ENCODE measurements around the gene C1orf35. TPM values are rescaled to one million over a fixed set of nuclear protein-coding genes. Genes with fewer than 3 reads are reported as not detected.

The C1orf35 gene
- total RNA-seq, 3 donors from 2014 or later, result 10.6 to 15.7 (median 13.9) TPM

GRCh38 chr1:228140724-228141225 lies 37.6 kb upstream of the C1orf35 start:
- H3K4me1 ChIP-seq (ENCODE audit: low read depth), result peaks cover 28% of the 10 kb centered on the region
- ATAC-seq (no peak), DNase-seq (peak in 1 of 3 donors; percentile 60)
- H3K36me3 ChIP-seq (ENCODE audit: low read depth), result peaks cover 5% of the 10 kb centered on the region
- peak overlapping the region; percentile 62 for H3K4me3 ChIP-seq
- TF ChIP-seq CTCF (IDR thresholded peaks at IDR 0.05), result no peak
- intact Hi-C loops (cut with DNase I, micrococcal nuclease), result no loop called here
- H3K9me3 ChIP-seq, result no peaks in the 10 kb centered on the region

- peak within 1 kb of the TSS; percentile 62 for H3K4me3 ChIP-seq
- H3K4me1 ChIP-seq (ENCODE audit: low read depth), result peaks cover 28% of the 10 kb centered on the region
- H3K36me3 ChIP-seq (ENCODE audit: low read depth), result peaks cover 5% of the 10 kb centered on the region
- H3K9me3 ChIP-seq, result no peaks in the 10 kb centered on the region
- ATAC-seq, result peak; percentile 92
- DNase-seq, result peak; percentile 100
- intact Hi-C loops (cut with DNase I, micrococcal nuclease), result no loop called here
- TF ChIP-seq CTCF (IDR thresholded peaks at IDR 0.05), result peak; percentile 44
These were observed 37.0 kb upstream of the C1orf35 start, which contains the start of gene GUK1 for GRCh38 chr1:228139931-228140723. GUK1 (plus strand) TSS chr1:228140279; CDS start chr1:228140303, 24 bp downstream.

GRCh38 chr1:228139406-228139930 lies 36.3 kb upstream of the C1orf35 start:
- TF ChIP-seq CTCF (IDR thresholded peaks at IDR 0.05), result no peak
- H3K36me3 ChIP-seq (ENCODE audit: low read depth), result peaks cover 5% of the 10 kb centered on the region
- peak overlapping the region; percentile 12 for H3K4me3 ChIP-seq
- ATAC-seq (no peak), DNase-seq (no peak)
- peaks cover 28% of the 10 kb centered on the region for H3K4me1 ChIP-seq (ENCODE audit: low read depth)
- H3K9me3 ChIP-seq, result no peaks in the 10 kb centered on the region
- intact Hi-C loops (cut with DNase I, micrococcal nuclease), result no loop called here

- Histone ChIP-seq H3K4me3 (no peak overlapping the region), H3K9me3 (no peaks in the 10 kb centered on the region), H3K4me1 (ENCODE audit: low read depth) (peaks cover 13% of the 10 kb centered on the region), H3K36me3 (ENCODE audit: low read depth) (peaks cover 5% of the 10 kb centered on the region)
- intact Hi-C loops (cut with DNase I, micrococcal nuclease), result no loop called here
- DNase-seq (no peak), ATAC-seq (no peak)
- no peak for TF ChIP-seq CTCF (IDR thresholded peaks at IDR 0.05)
These were observed 33.8 kb upstream of the C1orf35 start for GRCh38 chr1:228136901-228137300.

- TF ChIP-seq CTCF (IDR thresholded peaks at IDR 0.05), result no peak
- intact Hi-C loops (cut with DNase I, micrococcal nuclease), result no loop called here
- ATAC-seq, result no peak
- Histone ChIP-seq H3K4me3 (no peak overlapping the region), H3K9me3 (no peaks in the 10 kb centered on the region), H3K4me1 (ENCODE audit: low read depth) (peaks cover 2% of the 10 kb centered on the region), H3K36me3 (ENCODE audit: low read depth) (no peaks in the 10 kb centered on the region)
- no peak for DNase-seq
These were observed 31.5 kb upstream of the C1orf35 start for GRCh38 chr1:228134591-228134990.
